HepG2 (cell line): ENCODE results near the gene GLRA1. TPM values are rescaled to one million over a fixed set of nuclear protein-coding genes. Genes with fewer than 3 reads are reported as not detected.

ENCODE experiments used
- ARNT ChIP-seq: fragments of 450-650 bp; IDR thresholded peaks from 2 replicates; pipeline ENCODE4 v1.6.1; 2017
- ATF4 ChIP-seq, 2 experiments: fragments of 450-650 bp in 1 of 2; sonication (generic) in 1 of 2; formaldehyde crosslinking; IDR thresholded peaks; 2 replicates each; pipeline versions ENCODE4 v1.5.0 to v1.8.0; 2020 to 2022; ENCODE audit warnings: mild to moderate bottlenecking in 1 of 2, missing genetic modification reagents in 1 of 2
- KDM5A ChIP-seq: fragments of 200-600 bp; sonication (generic); IDR thresholded peaks from 2 replicates; pipeline ENCODE4 v1.7.0; 2018; ENCODE audit warnings: antibody characterized with exemption, mild to moderate bottlenecking, low read length, borderline replicate concordance
- MXD3 ChIP-seq: IDR thresholded peaks from 2 replicates; pipeline ENCODE4 v1.6.1; 2016; ENCODE audit warnings: mild to moderate bottlenecking, missing biosample characterization, missing genetic modification reagents
- PLSCR1 ChIP-seq: sonication (generic); formaldehyde crosslinking; IDR thresholded peaks from 2 replicates; pipeline ENCODE4 v1.5.0; 2020; ENCODE audit warnings: missing genetic modification reagents, mild to moderate bottlenecking, borderline replicate concordance
- POLR2G ChIP-seq: fragments of 200-400 bp; formaldehyde crosslinking; IDR thresholded peaks from 2 replicates; pipeline ENCODE4 v1.6.1; 2018; ENCODE audit warnings: mild to moderate bottlenecking, low read depth, low read length, moderate library complexity
- RAD21 ChIP-seq: fragments of 450-650 bp; formaldehyde crosslinking; IDR thresholded peaks from 2 replicates; pipeline ENCODE4 v1.5.0; 2020; ENCODE audit warnings: mild to moderate bottlenecking
- SKIL ChIP-seq: sonication (generic); formaldehyde crosslinking; IDR thresholded peaks from 2 replicates; pipeline ENCODE4 v1.8.0; 2022; ENCODE audit warnings: missing genetic modification reagents, mild to moderate bottlenecking, moderate library complexity, borderline replicate concordance
- STAG1 ChIP-seq: sonication (generic); formaldehyde crosslinking; IDR thresholded peaks from 2 replicates; pipeline ENCODE4 v1.4.0; 2020; ENCODE audit warnings: missing genetic modification reagents
- TARDBP ChIP-seq: sonication (generic); formaldehyde crosslinking; IDR thresholded peaks from 2 replicates; pipeline ENCODE4 v1.8.0; 2022; ENCODE audit warnings: mild to moderate bottlenecking, missing genetic modification reagents
- TFE3 ChIP-seq: IDR thresholded peaks from 2 replicates; pipeline ENCODE4 v1.6.1; 2016
- XRCC5 ChIP-seq: fragments of 200-400 bp; formaldehyde crosslinking; optimal IDR thresholded peaks from 2 replicates; pipeline ENCODE3; 2017; ENCODE audit warnings: mild to moderate bottlenecking, low read length
- YEATS4 ChIP-seq: sonication (generic); formaldehyde crosslinking; IDR thresholded peaks from 2 replicates; pipeline ENCODE4 v1.4.0; 2020; ENCODE audit warnings: missing genetic modification reagents, borderline replicate concordance
- ZFP1 ChIP-seq: IDR thresholded peaks from 2 replicates; pipeline ENCODE4 v1.6.1; 2016
- ZMYM3 ChIP-seq: sonication (generic); formaldehyde crosslinking; IDR thresholded peaks from 2 replicates; pipeline ENCODE4 v1.5.1; 2020; ENCODE audit warnings: mild to moderate bottlenecking, missing genetic modification reagents
- ZMYM4 ChIP-seq: sonication (generic); formaldehyde crosslinking; IDR thresholded peaks from 2 replicates; pipeline ENCODE4 v1.8.1; 2023; ENCODE audit warnings: mild to moderate bottlenecking, missing genetic modification reagents
- ZNF121 ChIP-seq: sonication (generic); formaldehyde crosslinking; IDR thresholded peaks from 2 replicates; pipeline ENCODE4 v1.5.0; 2020; ENCODE audit warnings: mild to moderate bottlenecking, missing genetic modification reagents
- ZNF260 ChIP-seq: sonication (generic); formaldehyde crosslinking; IDR thresholded peaks from 2 replicates; pipeline ENCODE4 v1.4.0; 2020; ENCODE audit warnings: missing genetic modification reagents, low read depth, mild to moderate bottlenecking, borderline replicate concordance
- ZNF343 ChIP-seq: sonication (generic); formaldehyde crosslinking; IDR thresholded peaks from 2 replicates; pipeline ENCODE4 v1.4.0; 2020; ENCODE audit warnings: mild to moderate bottlenecking, missing genetic modification reagents
- ZNF44 ChIP-seq: sonication (generic); formaldehyde crosslinking; IDR thresholded peaks from 2 replicates; pipeline ENCODE4 v1.5.1; 2020; ENCODE audit warnings: mild to moderate bottlenecking, missing genetic modification reagents
- ZNF567 ChIP-seq: sonication (generic); formaldehyde crosslinking; IDR thresholded peaks from 2 replicates; pipeline ENCODE4 v1.8.1; 2023; ENCODE audit warnings: mild to moderate bottlenecking, missing genetic modification reagents, borderline replicate concordance
- ZNF766 ChIP-seq: sonication (generic); formaldehyde crosslinking; IDR thresholded peaks from 2 replicates; pipeline ENCODE4 v1.5.0; 2020; ENCODE audit warnings: missing genetic modification reagents, borderline replicate concordance
- ZSCAN31 ChIP-seq: sonication (generic); formaldehyde crosslinking; IDR thresholded peaks from 2 replicates; pipeline ENCODE4 v1.5.0; 2020; ENCODE audit warnings: low read depth, mild to moderate bottlenecking, missing genetic modification reagents
- polyA plus RNA-seq, 8 experiments: library from polyadenylated mRNA; depleted of rRNA in 3 of 8; stranded (reverse) in 7 of 8; unstranded in 1 of 8; fragments of >200 nt; fragmentation: Illumina TruSeq in 4 of 8; extraction: Trizol in 4 of 8; gene quantifications; 2 replicates each; pipeline versions ENCODE4 v1.2.1 to v1.2.3, GENCODE V29; 2011 to 2016; ENCODE audit warnings: low read depth in 4 of 8, missing spikeins in 1 of 8, mixed read lengths in 1 of 8; ENCODE audit not compliant: insufficient read depth in 1 of 8
- total RNA-seq, 5 experiments: library from RNA; depleted of rRNA; stranded (reverse); fragments of >200 nt; fragmentation: Illumina TruSeq; extraction: Trizol; gene quantifications; 2 replicates each; pipeline ENCODE4 v1.2.3, GENCODE V29; 2016; ENCODE audit warnings: low read depth in 1 of 5
- TF ChIP-seq, protein P1 (sequence below): sonication (generic); formaldehyde crosslinking; IDR thresholded peaks from 2 replicates; pipeline ENCODE4 v1.4.0; 2020; ENCODE audit warnings: missing genetic modification reagents

Gene GLRA1
- total and polyA plus RNA-seq, 2 of the 13 experiments (the other 11 are each of a cell fraction or from before 2014, with no cell fraction given), result not detected

DNA sequence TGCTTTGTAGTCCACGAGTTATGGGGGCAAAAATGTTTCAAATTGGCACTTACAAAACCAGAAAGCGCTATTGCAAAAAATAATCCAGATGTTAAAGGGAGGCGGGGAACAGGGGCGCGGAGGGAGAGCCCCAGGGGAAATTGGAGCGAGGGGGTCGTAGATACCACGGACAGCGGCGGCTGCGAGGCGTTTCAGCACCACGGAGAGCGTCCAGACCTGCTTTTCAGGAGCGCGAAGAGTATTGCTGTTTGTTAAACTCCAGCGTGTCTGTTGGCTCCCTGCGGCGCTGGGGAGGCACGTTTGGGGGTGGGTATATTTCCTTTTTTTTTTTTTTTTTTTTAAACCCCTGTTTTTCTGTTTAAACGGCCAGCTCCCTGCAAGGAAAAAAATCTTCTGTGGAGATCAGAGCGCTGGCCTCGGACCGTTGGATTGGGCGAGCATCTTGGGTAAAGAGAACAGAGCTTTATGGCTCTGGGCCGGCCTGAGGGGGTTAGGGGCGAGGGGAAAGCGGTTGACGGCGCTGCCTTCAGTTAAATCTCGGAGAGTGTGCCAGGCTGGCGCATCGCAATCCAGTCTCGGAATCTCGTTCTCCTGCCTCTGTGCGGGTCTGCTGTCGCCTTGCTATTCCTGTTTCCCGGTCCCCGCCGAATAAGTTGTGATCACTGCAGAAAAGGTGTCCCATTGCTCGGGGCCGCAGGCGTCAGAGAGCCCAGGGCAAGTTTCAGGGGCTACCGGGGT lies at the start of gene GLRA1 (continued):
- TF ChIP-seq ZNF260 (CRISPR knock-in tag) (no peak), ZNF343 (CRISPR knock-in tag) (peak; percentile 99), MXD3 (CRISPR knock-in tag) (peak; percentile 100), ZMYM4 (peak; percentile 96), ZNF44 (CRISPR knock-in tag) (peak; percentile 99), TARDBP (CRISPR knock-in tag) (peak; percentile 48; the same call in 1 of the 2 replicates), KDM5A (no peak), ARNT (no peak), ZFP1 (CRISPR knock-in tag) (peak; percentile 99), RAD21 (CRISPR knock-in tag) (no peak), YEATS4 (CRISPR knock-in tag) (peak; percentile 92), SKIL (CRISPR knock-in tag) (peak; percentile 82), STAG1 (CRISPR knock-in tag) (peak; percentile 50), POLR2G (no peak), TFE3 (peak; percentile 99), ATF4 (CRISPR knock-in tag; IDR thresholded peaks at IDR 0.05) (peak in 1 of 2 experiments; percentile 83; a peak in 2 of 4 replicates), ZNF766 (peak; percentile 100), ZMYM3 (CRISPR knock-in tag) (peak; percentile 53; the same call in 1 of the 2 replicates), ZNF567 (CRISPR knock-in tag) (peak; percentile 96), ZSCAN31 (peak; percentile 100), ZNF121 (CRISPR knock-in tag) (peak; percentile 72), PLSCR1 (peak; percentile 99), XRCC5 (no peak)
- TF ChIP-seq, protein P1, sequence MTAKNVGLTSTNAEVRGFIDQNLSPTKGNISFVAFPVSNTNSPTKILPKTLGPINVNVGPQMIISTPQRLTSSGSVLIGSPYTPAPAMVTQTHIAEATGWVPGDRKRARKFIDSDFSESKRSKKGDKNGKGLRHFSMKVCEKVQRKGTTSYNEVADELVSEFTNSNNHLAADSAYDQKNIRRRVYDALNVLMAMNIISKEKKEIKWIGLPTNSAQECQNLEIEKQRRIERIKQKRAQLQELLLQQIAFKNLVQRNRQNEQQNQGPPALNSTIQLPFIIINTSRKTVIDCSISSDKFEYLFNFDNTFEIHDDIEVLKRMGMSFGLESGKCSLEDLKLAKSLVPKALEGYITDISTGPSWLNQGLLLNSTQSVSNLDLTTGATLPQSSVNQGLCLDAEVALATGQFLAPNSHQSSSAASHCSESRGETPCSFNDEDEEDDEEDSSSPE (CRISPR knock-in tag), result peak; percentile 89
